Astrocyte (in vitro differentiated cells and primary cell): ENCODE results near the gene PCDHGA5. TPM values are rescaled to one million over a fixed set of nuclear protein-coding genes. Genes with fewer than 3 reads are reported as not detected.

Experiments used
- DNase-seq: peaks from one replicate; pipeline ENCODE4 v3.0.0-alpha.2; 2010; ENCODE audit warnings: low read depth
- FAIRE-seq: peaks from 2 replicates; lab custom pipeline; 2011; peaks lifted over from hg19 to GRCh38; lab: Jason Lieb, UNC
- H2AFZ ChIP-seq: 2 replicates; pipeline ENCODE4 v1.6.0; 2012; ENCODE audit warnings: low read depth, low read length, inconsistent platforms
- H3K27ac ChIP-seq: 2 replicates; pipeline ENCODE4 v1.5.1; 2011; ENCODE audit warnings: low read depth, low read length, inconsistent platforms
- H3K27me3 ChIP-seq: 2 replicates; pipeline ENCODE4 v1.6.0; 2011; ENCODE audit warnings: low read length, inconsistent platforms; ENCODE audit not compliant: insufficient read depth
- H3K36me3 ChIP-seq: 2 replicates; pipeline ENCODE4 v1.5.1; 2011; ENCODE audit warnings: low read length, inconsistent platforms; ENCODE audit not compliant: insufficient read depth
- H3K4me1 ChIP-seq: 2 replicates; pipeline ENCODE4 v1.5.1; 2011; ENCODE audit warnings: low read length, inconsistent platforms; ENCODE audit not compliant: insufficient read depth
- H3K4me2 ChIP-seq: 2 replicates; pipeline ENCODE4 v1.6.0; 2012; ENCODE audit warnings: low read length, inconsistent platforms
- H3K4me3 ChIP-seq: 2 replicates; pipeline ENCODE4 v1.5.1; 2011; ENCODE audit warnings: low read depth, mild to moderate bottlenecking, low read length, inconsistent platforms; ENCODE audit not compliant: insufficient read depth
- H3K79me2 ChIP-seq: 2 replicates; pipeline ENCODE4 v1.6.0; 2012; ENCODE audit warnings: mild to moderate bottlenecking, low read length, inconsistent platforms; ENCODE audit not compliant: insufficient read depth
- H3K9ac ChIP-seq: 2 replicates; pipeline ENCODE4 v1.6.0; 2012; ENCODE audit warnings: mild to moderate bottlenecking, low read length, inconsistent platforms
- H3K9me3 ChIP-seq: 2 replicates; pipeline ENCODE4 v1.5.1; 2012; ENCODE audit warnings: low read depth, mild to moderate bottlenecking, low read length, inconsistent platforms; ENCODE audit not compliant: insufficient read depth
- H4K20me1 ChIP-seq: 2 replicates; pipeline ENCODE4 v1.6.0; 2012; ENCODE audit warnings: low read length, inconsistent platforms; ENCODE audit not compliant: insufficient read depth
- H3K27ac Mint-ChIP-seq: one replicate; pipeline ENCODE4 v1.8.0; 2021; ENCODE audit warnings: mild to moderate bottlenecking, mixed read lengths; ENCODE audit not compliant: unreplicated experiment
- H3K27me3 Mint-ChIP-seq: one replicate; pipeline ENCODE4 v1.8.0; 2021; ENCODE audit warnings: low read depth, mixed read lengths; ENCODE audit not compliant: unreplicated experiment
- H3K36me3 Mint-ChIP-seq: one replicate; pipeline ENCODE4 v1.8.0; 2021; ENCODE audit warnings: low read depth, mixed read lengths; ENCODE audit not compliant: unreplicated experiment
- H3K4me1 Mint-ChIP-seq: one replicate; pipeline ENCODE4 v1.8.0; 2021; ENCODE audit warnings: low read depth, mixed read lengths; ENCODE audit not compliant: unreplicated experiment
- H3K4me3 Mint-ChIP-seq: one replicate; pipeline ENCODE4 v1.8.0; 2021; ENCODE audit warnings: mild to moderate bottlenecking, moderate library complexity, mixed read lengths; ENCODE audit not compliant: unreplicated experiment
- H3K9me3 Mint-ChIP-seq: one replicate; pipeline ENCODE4 v1.8.0; 2021; ENCODE audit warnings: mild to moderate bottlenecking, mixed read lengths; ENCODE audit not compliant: unreplicated experiment
- CTCF ChIP-seq: IDR thresholded peaks from 2 replicates; pipeline ENCODE4 v1.5.1; 2011; ENCODE audit warnings: low read depth, mild to moderate bottlenecking, inconsistent platforms, low read length, moderate library complexity; ENCODE audit not compliant: insufficient read depth
- EZH2 ChIP-seq: IDR thresholded peaks from 2 replicates; pipeline ENCODE4 v1.6.1; 2012; ENCODE audit warnings: mild to moderate bottlenecking, low read length, inconsistent platforms; ENCODE audit not compliant: insufficient read depth
- total RNA-seq: library from RNA; stranded (reverse); gene quantifications from 2 replicates; pipeline ENCODE4 v1.2.1, GENCODE V29; 2021

Gene PCDHGA5
- total RNA-seq, 1 donor from 2014 or later: 0.30 TPM

- peaks cover 24% of the 10 kb centered on the region for H3K27me3 ChIP-seq
- no peak for FAIRE-seq
- no peak overlapping the region for H2AFZ ChIP-seq
- H3K79me2 ChIP-seq: no peaks in the 10 kb centered on the region
- peaks cover 60% of the 10 kb centered on the region for H3K9me3 ChIP-seq
- Mint-ChIP-seq H3K4me1 (no peaks in the 10 kb centered on the region), H3K9me3 (peaks cover 32% of the 10 kb centered on the region), H3K36me3 (peaks cover 18% of the 10 kb centered on the region), H3K27me3 (no peaks in the 10 kb centered on the region), H3K4me3 (no peak overlapping the region), H3K27ac (no peak overlapping the region)
- H3K9ac ChIP-seq: no peak overlapping the region
- H3K4me1 ChIP-seq: no peaks in the 10 kb centered on the region
- H3K4me3 ChIP-seq: no peak overlapping the region
- no peaks in the 10 kb centered on the region for H4K20me1 ChIP-seq
- no peak for DNase-seq
- peak overlapping the region; percentile 55 for H3K4me2 ChIP-seq
- TF ChIP-seq EZH2 (no peak), CTCF (no peak)
- H3K36me3 ChIP-seq: no peaks in the 10 kb centered on the region
- no peak overlapping the region for H3K27ac ChIP-seq
Observed at GRCh38 chr5:141360685-141361084, 3.3 kb upstream of the PCDHGA5 start.

GRCh38 chr5:141362719-141363118 is 1.2 kb upstream of the PCDHGA5 start:
- TF ChIP-seq CTCF (no peak), EZH2 (no peak)
- no peak overlapping the region for H2AFZ ChIP-seq
- Mint-ChIP-seq H3K36me3 (peaks cover 13% of the 10 kb centered on the region), H3K27me3 (no peaks in the 10 kb centered on the region), H3K4me3 (no peak overlapping the region), H3K4me1 (no peaks in the 10 kb centered on the region), H3K27ac (no peak overlapping the region), H3K9me3 (peaks cover 29% of the 10 kb centered on the region)
- H3K4me1 ChIP-seq: no peaks in the 10 kb centered on the region
- peaks cover 54% of the 10 kb centered on the region for H3K9me3 ChIP-seq
- no peak overlapping the region for H3K4me2 ChIP-seq
- no peaks in the 10 kb centered on the region for H3K79me2 ChIP-seq
- H3K36me3 ChIP-seq: no peaks in the 10 kb centered on the region
- FAIRE-seq (no peak), DNase-seq (no peak)
- H4K20me1 ChIP-seq: no peaks in the 10 kb centered on the region
- no peak overlapping the region for H3K4me3 ChIP-seq
- no peak overlapping the region for H3K27ac ChIP-seq
- H3K27me3 ChIP-seq: peaks cover 24% of the 10 kb centered on the region
- no peak overlapping the region for H3K9ac ChIP-seq

GRCh38 chr5:141366016-141366896 is 2.3 kb downstream of the PCDHGA5 start:
- no peak overlapping the region for H3K4me3 Mint-ChIP-seq
- H3K27me3 Mint-ChIP-seq: no peaks in the 10 kb centered on the region
- Histone ChIP-seq H3K27me3 (peaks cover 18% of the 10 kb centered on the region), H4K20me1 (no peaks in the 10 kb centered on the region), H3K4me3 (no peak overlapping the region), H3K79me2 (no peaks in the 10 kb centered on the region), H2AFZ (no peak overlapping the region), H3K9me3 (peaks cover 52% of the 10 kb centered on the region), H3K36me3 (no peaks in the 10 kb centered on the region), H3K27ac (no peak overlapping the region), H3K4me1 (no peaks in the 10 kb centered on the region), H3K9ac (no peak overlapping the region), H3K4me2 (no peak overlapping the region)
- H3K36me3 Mint-ChIP-seq: peaks cover 9% of the 10 kb centered on the region
- H3K27ac Mint-ChIP-seq: no peak overlapping the region
- DNase-seq: no peak
- H3K9me3 Mint-ChIP-seq: peaks cover 20% of the 10 kb centered on the region
- no peak for FAIRE-seq
- no peak for TF ChIP-seq CTCF
- no peaks in the 10 kb centered on the region for H3K4me1 Mint-ChIP-seq
